H1 (cell line): ENCODE measurements around the gene DENND1A. TPM values are rescaled to one million over a fixed set of nuclear protein-coding genes. Genes with fewer than 3 reads are reported as not detected.

Experiments used
- ATF2 ChIP-seq: IDR thresholded peaks from 2 replicates; pipeline ENCODE4 v1.6.1; 2012; ENCODE audit warnings: low read length, inconsistent platforms
- BRCA1 ChIP-seq: IDR thresholded peaks from 2 replicates; pipeline ENCODE4 v1.6.1; 2012; ENCODE audit warnings: low read depth, low read length, improper control_type of control experiment
- EP300 ChIP-seq, 2 experiments: IDR thresholded peaks; 1 replicate in 1 of 2; 2 replicates in 1 of 2; pipeline ENCODE4 v1.6.1; 2011 to 2012; ENCODE audit warnings: low read depth in 2 of 2, low read length in 2 of 2, mild to moderate bottlenecking in 2 of 2, borderline replicate concordance in 1 of 2, inconsistent platforms in 1 of 2, moderate library complexity in 1 of 2
- HDAC6 ChIP-seq: IDR thresholded peaks from one replicate; pipeline ENCODE4 v1.7.1; 2012; ENCODE audit warnings: low read depth, mild to moderate bottlenecking, inconsistent platforms, low read length, moderate library complexity
- KDM5A ChIP-seq: fragments of 200-600 bp; IDR thresholded peaks from 2 replicates; pipeline ENCODE4 v1.7.1; 2012; ENCODE audit warnings: mild to moderate bottlenecking, low read length, inconsistent platforms, mixed read lengths
- MAFK ChIP-seq: IDR thresholded peaks from 2 replicates; pipeline ENCODE4 v1.6.1; 2012; ENCODE audit warnings: low read depth, mild to moderate bottlenecking, improper control_type of control experiment, low read length
- RNF2 ChIP-seq: fragments of 200-900, 300-1000 bp; sonication (generic); IDR thresholded peaks from 2 replicates; pipeline ENCODE4 v1.7.1; 2016; ENCODE audit warnings: borderline replicate concordance, low read depth, mild to moderate bottlenecking, antibody characterized with exemption, low read length; ENCODE audit not compliant: poor library complexity, severe bottlenecking; ENCODE audit errors: missing control alignments
- SIRT6 ChIP-seq: IDR thresholded peaks from one replicate; pipeline ENCODE4 v1.7.1; 2012; ENCODE audit warnings: low read length, inconsistent platforms
- ZNF274 ChIP-seq: IDR thresholded peaks from 2 replicates; pipeline ENCODE4 v1.7.0; 2012; ENCODE audit warnings: low read length, borderline replicate concordance; ENCODE audit errors: extremely low read depth
- polyA plus RNA-seq, 7 experiments: library from polyadenylated mRNA; depleted of rRNA in 3 of 7; stranded (reverse) in 5 of 7; unstranded in 2 of 7; fragments of >200 nt in 5 of 7; fragments of 200-250 nt in 2 of 7; gene quantifications; 1 replicate in 5 of 7; 2 replicates in 1 of 7; 4 replicates in 1 of 7; pipeline versions ENCODE4 v1.2.1 to v1.2.3, GENCODE V29; 2011 to 2013; ENCODE audit warnings: missing spikeins in 2 of 7, mixed read lengths in 2 of 7
- total RNA-seq: library from RNA; stranded (reverse); fragmentation: NEBNext Ultra II Directional; extraction: Animal tissue kit (Norgen Biotek cat#: 25700); gene quantifications from 2 replicates; pipeline ENCODE4 v1.2.1, GENCODE V29; 2021
- TF ChIP-seq, protein P1 (sequence below): fragments of 300-600 bp; sonication (generic); IDR thresholded peaks from 2 replicates; pipeline ENCODE4 v1.7.1; 2012; ENCODE audit warnings: low read length, moderate library complexity, mild to moderate bottlenecking, inconsistent platforms; ENCODE audit not compliant: insufficient replicate concordance

DENND1A gene
- total and polyA plus RNA-seq, 2 of the 8 experiments (the other 6 are each of a cell fraction or from before 2014, with no cell fraction given): 24.1 to 26.4 TPM

- TF ChIP-seq, protein P1, sequence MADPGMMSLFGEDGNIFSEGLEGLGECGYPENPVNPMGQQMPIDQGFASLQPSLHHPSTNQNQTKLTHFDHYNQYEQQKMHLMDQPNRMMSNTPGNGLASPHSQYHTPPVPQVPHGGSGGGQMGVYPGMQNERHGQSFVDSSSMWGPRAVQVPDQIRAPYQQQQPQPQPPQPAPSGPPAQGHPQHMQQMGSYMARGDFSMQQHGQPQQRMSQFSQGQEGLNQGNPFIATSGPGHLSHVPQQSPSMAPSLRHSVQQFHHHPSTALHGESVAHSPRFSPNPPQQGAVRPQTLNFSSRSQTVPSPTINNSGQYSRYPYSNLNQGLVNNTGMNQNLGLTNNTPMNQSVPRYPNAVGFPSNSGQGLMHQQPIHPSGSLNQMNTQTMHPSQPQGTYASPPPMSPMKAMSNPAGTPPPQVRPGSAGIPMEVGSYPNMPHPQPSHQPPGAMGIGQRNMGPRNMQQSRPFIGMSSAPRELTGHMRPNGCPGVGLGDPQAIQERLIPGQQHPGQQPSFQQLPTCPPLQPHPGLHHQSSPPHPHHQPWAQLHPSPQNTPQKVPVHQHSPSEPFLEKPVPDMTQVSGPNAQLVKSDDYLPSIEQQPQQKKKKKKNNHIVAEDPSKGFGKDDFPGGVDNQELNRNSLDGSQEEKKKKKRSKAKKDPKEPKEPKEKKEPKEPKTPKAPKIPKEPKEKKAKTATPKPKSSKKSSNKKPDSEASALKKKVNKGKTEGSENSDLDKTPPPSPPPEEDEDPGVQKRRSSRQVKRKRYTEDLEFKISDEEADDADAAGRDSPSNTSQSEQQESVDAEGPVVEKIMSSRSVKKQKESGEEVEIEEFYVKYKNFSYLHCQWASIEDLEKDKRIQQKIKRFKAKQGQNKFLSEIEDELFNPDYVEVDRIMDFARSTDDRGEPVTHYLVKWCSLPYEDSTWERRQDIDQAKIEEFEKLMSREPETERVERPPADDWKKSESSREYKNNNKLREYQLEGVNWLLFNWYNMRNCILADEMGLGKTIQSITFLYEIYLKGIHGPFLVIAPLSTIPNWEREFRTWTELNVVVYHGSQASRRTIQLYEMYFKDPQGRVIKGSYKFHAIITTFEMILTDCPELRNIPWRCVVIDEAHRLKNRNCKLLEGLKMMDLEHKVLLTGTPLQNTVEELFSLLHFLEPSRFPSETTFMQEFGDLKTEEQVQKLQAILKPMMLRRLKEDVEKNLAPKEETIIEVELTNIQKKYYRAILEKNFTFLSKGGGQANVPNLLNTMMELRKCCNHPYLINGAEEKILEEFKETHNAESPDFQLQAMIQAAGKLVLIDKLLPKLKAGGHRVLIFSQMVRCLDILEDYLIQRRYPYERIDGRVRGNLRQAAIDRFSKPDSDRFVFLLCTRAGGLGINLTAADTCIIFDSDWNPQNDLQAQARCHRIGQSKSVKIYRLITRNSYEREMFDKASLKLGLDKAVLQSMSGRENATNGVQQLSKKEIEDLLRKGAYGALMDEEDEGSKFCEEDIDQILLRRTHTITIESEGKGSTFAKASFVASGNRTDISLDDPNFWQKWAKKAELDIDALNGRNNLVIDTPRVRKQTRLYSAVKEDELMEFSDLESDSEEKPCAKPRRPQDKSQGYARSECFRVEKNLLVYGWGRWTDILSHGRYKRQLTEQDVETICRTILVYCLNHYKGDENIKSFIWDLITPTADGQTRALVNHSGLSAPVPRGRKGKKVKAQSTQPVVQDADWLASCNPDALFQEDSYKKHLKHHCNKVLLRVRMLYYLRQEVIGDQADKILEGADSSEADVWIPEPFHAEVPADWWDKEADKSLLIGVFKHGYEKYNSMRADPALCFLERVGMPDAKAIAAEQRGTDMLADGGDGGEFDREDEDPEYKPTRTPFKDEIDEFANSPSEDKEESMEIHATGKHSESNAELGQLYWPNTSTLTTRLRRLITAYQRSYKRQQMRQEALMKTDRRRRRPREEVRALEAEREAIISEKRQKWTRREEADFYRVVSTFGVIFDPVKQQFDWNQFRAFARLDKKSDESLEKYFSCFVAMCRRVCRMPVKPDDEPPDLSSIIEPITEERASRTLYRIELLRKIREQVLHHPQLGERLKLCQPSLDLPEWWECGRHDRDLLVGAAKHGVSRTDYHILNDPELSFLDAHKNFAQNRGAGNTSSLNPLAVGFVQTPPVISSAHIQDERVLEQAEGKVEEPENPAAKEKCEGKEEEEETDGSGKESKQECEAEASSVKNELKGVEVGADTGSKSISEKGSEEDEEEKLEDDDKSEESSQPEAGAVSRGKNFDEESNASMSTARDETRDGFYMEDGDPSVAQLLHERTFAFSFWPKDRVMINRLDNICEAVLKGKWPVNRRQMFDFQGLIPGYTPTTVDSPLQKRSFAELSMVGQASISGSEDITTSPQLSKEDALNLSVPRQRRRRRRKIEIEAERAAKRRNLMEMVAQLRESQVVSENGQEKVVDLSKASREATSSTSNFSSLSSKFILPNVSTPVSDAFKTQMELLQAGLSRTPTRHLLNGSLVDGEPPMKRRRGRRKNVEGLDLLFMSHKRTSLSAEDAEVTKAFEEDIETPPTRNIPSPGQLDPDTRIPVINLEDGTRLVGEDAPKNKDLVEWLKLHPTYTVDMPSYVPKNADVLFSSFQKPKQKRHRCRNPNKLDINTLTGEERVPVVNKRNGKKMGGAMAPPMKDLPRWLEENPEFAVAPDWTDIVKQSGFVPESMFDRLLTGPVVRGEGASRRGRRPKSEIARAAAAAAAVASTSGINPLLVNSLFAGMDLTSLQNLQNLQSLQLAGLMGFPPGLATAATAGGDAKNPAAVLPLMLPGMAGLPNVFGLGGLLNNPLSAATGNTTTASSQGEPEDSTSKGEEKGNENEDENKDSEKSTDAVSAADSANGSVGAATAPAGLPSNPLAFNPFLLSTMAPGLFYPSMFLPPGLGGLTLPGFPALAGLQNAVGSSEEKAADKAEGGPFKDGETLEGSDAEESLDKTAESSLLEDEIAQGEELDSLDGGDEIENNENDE: no peak
- no peak for TF ChIP-seq KDM5A
- TF ChIP-seq RNF2: no peak
- TF ChIP-seq ZNF274: no peak
- no peak for TF ChIP-seq BRCA1
- TF ChIP-seq ATF2: no peak
- TF ChIP-seq EP300 (IDR thresholded peaks at IDR 0.05; ENCODE audit: borderline replicate concordance in 1 of 2, low read depth in 2 of 2, low read length in 2 of 2): no peak
- TF ChIP-seq SIRT6: no peak
- no peak for TF ChIP-seq MAFK
- no peak for TF ChIP-seq HDAC6
Measured at GRCh38 chr9:123609844-123610243, 320.1 kb downstream of the DENND1A start (continued).
